SH-SY5Y (cell line): ENCODE data around the gene MRPL51.

Source experiments
- GATA2 ChIP-seq: IDR thresholded peaks from 2 replicates; pipeline ENCODE4 v1.6.1; 2011; ENCODE audit warnings: mild to moderate bottlenecking, low read depth, low read length
- GATA3 ChIP-seq: IDR thresholded peaks from 2 replicates; pipeline ENCODE4 v1.6.1; 2011; ENCODE audit warnings: low read depth, mild to moderate bottlenecking, low read length, moderate library complexity

Gene MRPL51

GRCh38 chr12:6457220-6457945 is 35.7 kb downstream of the MRPL51 start:
- TF ChIP-seq GATA3 (no peak), GATA2 (no peak)

DNA sequence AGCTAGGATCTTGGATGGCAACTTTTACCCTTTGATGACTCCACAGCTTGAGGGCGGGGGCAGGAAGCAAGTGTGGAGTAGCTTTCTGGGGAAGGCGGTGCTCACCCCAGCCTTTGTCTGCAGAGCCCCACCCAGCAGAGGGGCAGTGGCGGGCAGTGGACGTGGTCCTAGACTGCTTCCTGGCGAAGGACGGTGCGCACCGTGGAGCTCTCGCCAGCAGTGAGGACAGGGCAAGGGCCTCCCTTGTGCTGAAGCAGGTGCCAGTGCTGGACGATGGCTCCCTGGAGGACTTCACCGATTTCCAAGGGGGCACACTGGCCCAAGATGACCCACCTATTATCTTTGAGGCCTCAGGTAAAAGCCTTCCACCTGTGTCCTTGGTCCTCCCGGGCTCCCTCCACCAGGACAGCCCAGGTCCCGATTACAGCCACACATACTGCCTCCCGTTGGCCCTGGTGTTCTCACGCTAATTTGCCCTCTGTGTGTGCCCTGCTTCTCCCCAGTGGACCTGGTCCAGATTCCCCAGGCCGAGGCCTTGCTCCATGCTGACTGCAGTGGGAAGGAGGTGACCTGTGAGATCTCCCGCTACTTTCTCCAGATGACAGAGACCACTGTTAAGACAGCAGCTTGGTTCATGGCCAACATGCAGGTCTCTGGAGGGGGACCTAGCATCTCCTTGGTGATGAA is 40.0 kb downstream of the MRPL51 start:
- no peak for TF ChIP-seq GATA3
- no peak for TF ChIP-seq GATA2

DNA sequence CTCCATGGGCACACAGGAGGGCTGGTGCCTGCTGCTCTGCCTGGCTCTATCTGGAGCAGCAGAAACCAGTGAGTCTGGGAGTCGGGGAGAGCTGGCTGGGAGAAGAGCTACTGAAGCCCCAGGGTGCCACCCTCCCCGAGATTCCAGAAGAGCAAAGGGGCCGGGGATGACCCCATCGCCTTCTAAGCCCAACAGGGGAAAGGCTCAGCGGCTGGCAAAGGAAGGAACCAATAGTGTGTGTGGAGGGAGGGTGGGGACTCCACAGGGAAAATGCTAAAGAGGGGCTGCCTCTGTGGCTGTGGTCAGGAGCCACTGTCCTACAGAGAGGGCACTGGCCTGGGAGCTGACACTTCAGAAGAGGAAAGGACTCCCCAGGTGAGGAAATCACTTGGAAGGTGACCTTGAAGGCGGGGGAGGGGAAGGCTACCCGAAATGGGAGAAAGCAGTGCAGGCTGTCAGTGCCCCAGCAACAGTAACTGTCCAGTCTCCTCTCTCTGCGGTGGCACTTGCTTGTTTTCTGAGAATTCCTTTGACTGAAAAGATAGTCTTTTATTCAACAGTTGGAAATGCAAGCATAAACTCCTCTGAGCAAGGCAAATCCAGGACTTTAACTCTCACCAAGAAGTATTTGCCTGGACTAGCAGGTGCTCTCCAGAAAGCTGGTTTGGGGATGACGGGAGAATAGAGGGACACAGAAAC is 40.7 kb downstream of the MRPL51 start:
- no peak for TF ChIP-seq GATA2
- no peak for TF ChIP-seq GATA3

DNA sequence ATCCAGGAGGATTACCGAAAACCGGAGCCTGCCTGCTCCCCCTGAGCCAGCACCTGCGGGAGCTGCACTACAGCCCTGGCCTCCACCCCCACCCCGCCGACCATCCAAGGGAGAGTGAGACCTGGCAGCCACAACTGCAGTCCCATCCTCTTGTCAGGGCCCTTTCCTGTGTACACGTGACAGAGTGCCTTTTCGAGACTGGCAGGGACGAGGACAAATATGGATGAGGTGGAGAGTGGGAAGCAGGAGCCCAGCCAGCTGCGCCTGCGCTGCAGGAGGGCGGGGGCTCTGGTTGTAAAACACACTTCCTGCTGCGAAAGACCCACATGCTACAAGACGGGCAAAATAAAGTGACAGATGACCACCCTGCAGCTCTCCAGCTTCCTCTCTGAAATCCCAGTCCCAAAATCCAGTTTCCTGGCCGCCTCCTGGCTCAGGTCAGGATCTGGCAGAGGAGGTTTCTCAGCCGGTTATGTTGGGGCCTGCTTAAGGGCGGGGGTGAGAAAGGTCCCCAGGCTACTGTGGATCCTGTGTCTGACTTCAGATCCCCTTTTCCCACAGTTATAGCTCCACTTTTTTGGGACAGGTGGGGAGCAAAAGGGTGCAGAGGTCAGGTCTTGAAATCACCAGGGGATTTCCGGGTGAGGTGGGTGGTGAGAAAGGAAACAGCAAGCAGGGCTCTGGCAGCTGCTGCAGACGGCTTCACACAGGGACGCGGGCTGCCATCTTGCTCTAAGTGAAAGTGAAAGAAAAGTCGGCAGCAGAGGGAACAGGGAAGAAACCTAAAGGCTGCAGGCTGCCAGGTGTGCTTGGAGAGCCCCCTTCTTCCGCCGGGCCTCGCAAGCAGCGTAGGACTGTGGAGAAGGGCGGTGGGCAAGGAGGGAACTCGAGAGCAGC is 41.5 kb downstream of the MRPL51 start, which contains the start of gene TAPBPL:
Gene TAPBPL (plus strand): TSS at position 695 of the 897 bp plus-strand sequence. CDS start 207 bp downstream, outside the sequence.
- TF ChIP-seq GATA2 = no peak
- TF ChIP-seq GATA3 = no peak

GRCh38 chr12:6450869-6451347 is 42.2 kb downstream of the MRPL51 start:
- TF ChIP-seq GATA2 = no peak
- TF ChIP-seq GATA3 = no peak

GRCh38 chr12:6450091-6450868 is 42.8 kb downstream of the MRPL51 start:
- TF ChIP-seq GATA2 = no peak
- TF ChIP-seq GATA3 = no peak

DNA sequence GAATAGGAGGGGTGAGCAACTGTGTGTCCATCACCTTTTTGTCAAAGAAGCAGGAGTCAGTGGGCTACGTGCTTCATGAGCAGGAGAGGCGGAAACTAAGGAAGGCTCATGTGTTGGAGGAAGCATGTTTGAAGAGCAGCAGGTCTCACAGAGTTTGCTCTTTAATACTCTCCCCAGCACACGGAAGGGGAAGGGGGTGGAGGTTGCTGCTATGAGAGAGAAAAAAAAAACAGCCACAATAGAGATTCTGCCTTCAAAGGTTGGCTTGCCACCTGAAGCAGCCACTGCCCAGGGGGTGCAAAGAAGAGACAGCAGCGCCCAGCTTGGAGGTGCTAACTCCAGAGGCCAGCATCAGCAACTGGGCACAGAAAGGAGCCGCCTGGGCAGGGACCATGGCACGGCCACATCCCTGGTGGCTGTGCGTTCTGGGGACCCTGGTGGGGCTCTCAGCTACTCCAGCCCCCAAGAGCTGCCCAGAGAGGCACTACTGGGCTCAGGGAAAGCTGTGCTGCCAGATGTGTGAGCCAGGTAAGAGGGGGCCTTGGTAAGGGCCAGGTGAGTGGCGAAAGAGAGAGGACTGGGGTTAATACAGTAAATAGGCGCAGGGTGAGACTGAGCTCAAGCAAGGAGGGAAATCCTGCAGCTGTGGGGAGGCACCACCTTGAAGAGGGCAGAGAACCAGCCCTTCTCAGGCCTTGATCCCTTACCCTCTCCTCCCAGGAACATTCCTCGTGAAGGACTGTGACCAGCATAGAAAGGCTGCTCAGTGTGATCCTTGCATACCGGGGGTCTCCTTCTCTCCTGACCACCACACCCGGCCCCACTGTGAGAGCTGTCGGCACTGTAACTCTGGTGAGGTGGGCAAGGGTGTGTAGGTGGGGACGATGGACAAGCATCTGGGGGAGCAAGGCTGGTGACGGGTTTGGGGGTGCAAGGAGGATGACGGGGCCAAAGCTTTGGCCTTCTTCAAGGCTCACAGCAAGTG is 48.1 kb downstream of the MRPL51 start, which contains the start of gene CD27:
Gene CD27 (plus strand): TSS at position 252 of the 985 bp plus-strand sequence. CDS start 141 bp downstream, at position 393.
- TF ChIP-seq GATA2 = no peak
- TF ChIP-seq GATA3 = no peak

GRCh38 chr12:6444031-6444430 is 49.0 kb downstream of the MRPL51 start:
- TF ChIP-seq GATA3 (no peak), GATA2 (no peak)

DNA sequence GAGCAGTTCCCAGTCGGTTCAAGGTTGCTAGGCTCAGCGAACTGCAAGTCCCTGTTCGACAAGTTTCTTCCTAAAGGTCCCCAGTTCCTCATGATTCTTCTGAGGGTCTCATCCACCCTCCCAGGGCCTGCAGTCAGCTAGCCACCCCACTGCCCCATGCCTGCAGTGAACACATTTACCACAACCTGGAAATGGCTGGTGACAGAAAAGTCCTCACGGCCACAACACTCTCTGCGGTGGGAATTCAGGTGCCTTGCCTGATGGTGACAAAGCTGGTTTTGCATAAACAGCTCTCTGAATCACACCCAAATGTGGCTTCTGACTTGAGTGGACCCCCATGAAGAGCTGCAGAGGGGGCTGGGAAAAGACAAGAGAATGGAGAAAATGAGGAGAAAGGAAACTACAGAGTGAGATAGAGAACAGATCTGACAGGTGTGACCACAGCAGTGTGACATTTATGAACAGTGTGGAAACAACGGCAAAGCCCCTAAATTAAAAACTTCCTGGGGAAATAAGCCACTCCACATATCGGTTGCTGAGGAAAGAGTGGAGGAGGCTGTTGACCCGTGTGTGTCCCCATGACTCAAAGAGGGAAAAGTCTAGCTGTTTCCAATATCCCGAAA is 49.6 kb downstream of the MRPL51 start:
- no peak for TF ChIP-seq GATA3
- TF ChIP-seq GATA2 = no peak

DNA sequence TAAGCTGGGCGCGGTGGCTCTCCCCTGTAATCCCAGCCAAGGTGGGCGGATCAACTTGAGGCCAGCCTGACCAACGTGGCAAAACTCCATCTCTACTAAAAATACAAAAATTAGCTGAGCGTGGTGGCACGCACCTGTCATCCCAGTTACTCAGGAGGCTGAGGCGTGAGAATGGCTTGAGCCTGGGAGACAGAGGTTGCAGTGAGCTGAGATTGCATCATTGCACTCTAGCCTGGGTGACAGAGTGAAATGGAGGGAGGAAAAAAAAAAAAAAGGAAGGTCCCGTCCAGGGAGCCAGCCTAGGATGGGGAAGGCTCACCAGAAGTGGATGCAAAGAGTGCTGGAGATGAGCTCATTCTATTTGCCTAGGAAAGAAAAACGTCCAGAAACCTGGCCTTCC is 50.2 kb downstream of the MRPL51 start:
- TF ChIP-seq GATA3 (no peak), GATA2 (no peak)
